Measurements from ENCODE around the gene EIF3D. TPM values are rescaled to one million over a fixed set of nuclear protein-coding genes. Genes with fewer than 3 reads are reported as not detected.
A peak's percentile ranks its signal among the peaks of the same experiment; 100 is the strongest.

Gene EIF3D
- total and polyA plus RNA-seq, 9 of the 15 experiments (the other 6 are each of a cell fraction or from before 2014, with no cell fraction given): 191 to 422 (median 279) TPM

GRCh38 chr22:36481393-36482168, 47.4 kb downstream of the EIF3D start, which contains the start of gene TXN2 (continued):
- TF ChIP-seq AFF4 (CRISPR knock-in tag; IDR thresholded peaks at IDR 0.05): peak; percentile 88
- peak; percentile 93 for TF ChIP-seq CREB1 (IDR thresholded peaks at IDR 0.05)
- peak; percentile 95 for TF ChIP-seq CREB1 (CRISPR knock-in tag; IDR thresholded peaks at IDR 0.05)
- peak; percentile 78 for TF ChIP-seq EP400 (IDR thresholded peaks at IDR 0.05)
- TF ChIP-seq STAG1 (CRISPR knock-in tag; IDR thresholded peaks at IDR 0.05; ENCODE audit: borderline replicate concordance): no peak
- 0 out of 2 replicates have a peak, but pooled peaks have one; percentile 30 for TF ChIP-seq HMG20B (CRISPR knock-in tag; IDR thresholded peaks at IDR 0.05)
- TF ChIP-seq ZBTB12 (CRISPR knock-in tag; IDR thresholded peaks at IDR 0.05): peak; percentile 89
- peak; percentile 61; the same call in 1 of the 2 replicates for TF ChIP-seq CBX1 (IDR thresholded peaks at IDR 0.05; ENCODE audit: low read depth)
- TF ChIP-seq TFAM (CRISPR knock-in tag; conservative IDR thresholded peaks at IDR 0.05): no peak
- TF ChIP-seq HCFC1 (IDR thresholded peaks at IDR 0.05; ENCODE audit: low read depth, low read length): peak; percentile 71
- peak; percentile 81 for TF ChIP-seq POLR2AphosphoS2 (IDR thresholded peaks at IDR 0.05; ENCODE audit: low read length)
- TF ChIP-seq BRD9 (IDR thresholded peaks at IDR 0.05; ENCODE audit: low read depth, partially characterized antibody): peak; percentile 25
- peak; percentile 70; the same call in 1 of the 2 replicates for TF ChIP-seq ETS1 (conservative IDR thresholded peaks at IDR 0.05; ENCODE audit: control insufficient read depth, low read depth, low read length)
- TF ChIP-seq JUND (IDR thresholded peaks at IDR 0.05; ENCODE audit: borderline replicate concordance, low read depth, low read length): peak; percentile 38; the same call in 1 of the 2 replicates
- peak; percentile 62; the same call in 1 of the 3 replicates for TF ChIP-seq JUND (tag; IDR thresholded peaks at IDR 0.05; ENCODE audit: borderline replicate concordance, low read depth, low read length)
- TF ChIP-seq DACH1 (IDR thresholded peaks at IDR 0.05; ENCODE audit: partially characterized antibody): no peak
- peak; percentile 96 for TF ChIP-seq RBM22 (IDR thresholded peaks at IDR 0.05; ENCODE audit: low read depth, low read length, poor library complexity, severe bottlenecking)
- TF ChIP-seq ZNF639 (CRISPR knock-in tag; conservative IDR thresholded peaks at IDR 0.05 in 1 of 2, IDR thresholded peaks at IDR 0.05 in 1 of 2): 0 out of 4 replicates have a peak, but pooled peaks of 1 of the 2 experiments have one; percentile 1

Measured in K562 (cell line).